ENCODE results near the gene VPS11. TPM values are rescaled to one million over a fixed set of nuclear protein-coding genes. Genes with fewer than 3 reads are reported as not detected.
A peak's percentile ranks its signal among the peaks of the same experiment; 100 is the strongest.
"Not testable (repeated sequence)": the region's sequence is repeated elsewhere in the genome, so short reads cannot be mapped to it uniquely, and the experiment has no call there.

The VPS11 gene
- total and polyA plus RNA-seq, 2 experiments from 2014 or later: 11.5 to 13.4 TPM

DNA sequence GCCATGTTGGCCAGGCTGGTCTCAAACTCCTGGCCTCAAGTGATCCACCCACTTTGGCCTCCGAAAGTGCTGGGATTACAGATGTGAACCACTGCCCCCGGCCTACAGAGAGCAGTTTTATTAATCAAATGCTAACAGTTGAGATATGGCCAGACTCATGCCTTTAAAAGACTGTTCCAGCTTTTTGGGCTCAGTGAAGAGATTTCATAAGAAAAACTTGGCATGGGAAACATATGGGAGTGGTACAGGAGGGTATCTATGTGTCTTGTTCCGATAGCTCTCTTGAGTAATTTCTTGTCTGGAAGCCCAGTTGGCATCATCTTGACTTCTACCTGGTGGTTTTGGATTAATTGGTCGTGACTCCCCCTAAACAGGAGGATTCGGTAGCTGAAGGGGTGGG, 28.7 kb upstream of the VPS11 start (continued):
- TF ChIP-seq EZH2phosphoT487 (IDR thresholded peaks at IDR 0.05; ENCODE audit: unreplicated experiment) (no peak), ZNF331 (CRISPR knock-in tag; IDR thresholded peaks at IDR 0.05; ENCODE audit: low read depth) (no peak), POLR2AphosphoS5 (IDR thresholded peaks at IDR 0.05; ENCODE audit: low read depth) (no peak), CREB1 (CRISPR knock-in tag; IDR thresholded peaks at IDR 0.05; ENCODE audit: low read depth) (no peak)

- not testable (repeated sequence) for H3K4me3 ChIP-seq; H3K4me3 Mint-ChIP-seq; H4K20me1 ChIP-seq (replicated peaks; ENCODE audit: insufficient read depth); H3K9me2 ChIP-seq (ENCODE audit: insufficient read depth); H3K79me2 ChIP-seq (replicated peaks; ENCODE audit: insufficient read depth); DNase-seq (ENCODE audit: low spot score); H3K27ac Mint-ChIP-seq; H3K27me3 Mint-ChIP-seq (ENCODE audit: insufficient read depth, low read depth, poor library complexity); H3F3A ChIP-seq (replicated peaks; ENCODE audit: low read depth); H3K36me3 Mint-ChIP-seq (ENCODE audit: low read depth); ATAC-seq; H3K36me3 ChIP-seq (ENCODE audit: insufficient read depth); H3K27me3 ChIP-seq (ENCODE audit: insufficient read depth); H3K4me2 ChIP-seq; H3K9me3 Mint-ChIP-seq
- H3K4me1 Mint-ChIP-seq: peaks cover 15% of the 10 kb centered on the region
- Histone ChIP-seq H3K4me1 (ENCODE audit: insufficient read depth) (peaks cover 19% of the 10 kb centered on the region), H3K27ac (ENCODE audit: low read depth) (peak overlapping the region; percentile 32; the same call in 1 of the 2 replicates), H2AFZ (peak overlapping the region; percentile 28)
These were observed 28.1 kb upstream of the VPS11 start for GRCh38 chr11:119039471-119039870.

- DNase-seq (ENCODE audit: low spot score) (no peak), ATAC-seq (no peak)
- no peak for TF ChIP-seq ETS1 (IDR thresholded peaks at IDR 0.05)
- no peak for TF ChIP-seq EZH2 (IDR thresholded peaks at IDR 0.05; ENCODE audit: low read depth, unreplicated experiment)
- Histone ChIP-seq H3K4me2 (no peak overlapping the region), H2AFZ (no peak overlapping the region), H4K20me1 (replicated peaks; ENCODE audit: insufficient read depth) (no peaks in the 10 kb centered on the region), H3K27ac (ENCODE audit: low read depth) (peak overlapping the region; percentile 66; the same call in 1 of the 2 replicates), H3K9me2 (ENCODE audit: insufficient read depth) (no peaks in the 10 kb centered on the region), H3F3A (replicated peaks; ENCODE audit: low read depth) (peaks cover 11% of the 10 kb centered on the region), H3K36me3 (ENCODE audit: insufficient read depth) (no peaks in the 10 kb centered on the region), H3K4me3 (no peak overlapping the region), H3K79me2 (replicated peaks; ENCODE audit: insufficient read depth) (no peaks in the 10 kb centered on the region), H3K27me3 (ENCODE audit: insufficient read depth) (no peaks in the 10 kb centered on the region), H3K4me1 (ENCODE audit: insufficient read depth) (peaks cover 32% of the 10 kb centered on the region)
- peaks cover 26% of the 10 kb centered on the region for H3K36me3 Mint-ChIP-seq (ENCODE audit: low read depth)
- no peak overlapping the region for H3K4me3 Mint-ChIP-seq
- H3K27ac Mint-ChIP-seq: peak overlapping the region; percentile 6; the same call in 1 of the 2 replicates
- peaks cover 3% of the 10 kb centered on the region for H3K27me3 Mint-ChIP-seq (ENCODE audit: insufficient read depth, low read depth, poor library complexity)
- H3K4me1 Mint-ChIP-seq: peaks cover 27% of the 10 kb centered on the region
- no peaks in the 10 kb centered on the region for H3K9me3 Mint-ChIP-seq
These were observed 25.6 kb upstream of the VPS11 start for GRCh38 chr11:119041821-119042514.

- peaks cover 32% of the 10 kb centered on the region for H3K4me1 ChIP-seq (ENCODE audit: insufficient read depth)
- H3K4me3 ChIP-seq: no peak overlapping the region
- peaks cover 36% of the 10 kb centered on the region for H3K36me3 Mint-ChIP-seq (ENCODE audit: low read depth)
- no peaks in the 10 kb centered on the region for H3K9me2 ChIP-seq (ENCODE audit: insufficient read depth)
- peaks cover 27% of the 10 kb centered on the region for H3K4me1 Mint-ChIP-seq
- H2AFZ ChIP-seq: no peak overlapping the region
- H3K4me3 Mint-ChIP-seq: no peak overlapping the region
- no peaks in the 10 kb centered on the region for H3K9me3 Mint-ChIP-seq
- DNase-seq (ENCODE audit: low spot score) (no peak), ATAC-seq (no peak)
- no peak overlapping the region for H3K4me2 ChIP-seq
- peaks cover 3% of the 10 kb centered on the region for H3K27me3 Mint-ChIP-seq (ENCODE audit: insufficient read depth, low read depth, poor library complexity)
- peaks cover 8% of the 10 kb centered on the region; the same call in 1 of the 2 replicates for H3K36me3 ChIP-seq (ENCODE audit: insufficient read depth)
- H3K79me2 ChIP-seq (replicated peaks; ENCODE audit: insufficient read depth): no peaks in the 10 kb centered on the region
- H3K27ac ChIP-seq (ENCODE audit: low read depth): no peak overlapping the region
- H4K20me1 ChIP-seq (replicated peaks; ENCODE audit: insufficient read depth): no peaks in the 10 kb centered on the region
- H3K27ac Mint-ChIP-seq: no peak overlapping the region
- TF ChIP-seq, protein P1, sequence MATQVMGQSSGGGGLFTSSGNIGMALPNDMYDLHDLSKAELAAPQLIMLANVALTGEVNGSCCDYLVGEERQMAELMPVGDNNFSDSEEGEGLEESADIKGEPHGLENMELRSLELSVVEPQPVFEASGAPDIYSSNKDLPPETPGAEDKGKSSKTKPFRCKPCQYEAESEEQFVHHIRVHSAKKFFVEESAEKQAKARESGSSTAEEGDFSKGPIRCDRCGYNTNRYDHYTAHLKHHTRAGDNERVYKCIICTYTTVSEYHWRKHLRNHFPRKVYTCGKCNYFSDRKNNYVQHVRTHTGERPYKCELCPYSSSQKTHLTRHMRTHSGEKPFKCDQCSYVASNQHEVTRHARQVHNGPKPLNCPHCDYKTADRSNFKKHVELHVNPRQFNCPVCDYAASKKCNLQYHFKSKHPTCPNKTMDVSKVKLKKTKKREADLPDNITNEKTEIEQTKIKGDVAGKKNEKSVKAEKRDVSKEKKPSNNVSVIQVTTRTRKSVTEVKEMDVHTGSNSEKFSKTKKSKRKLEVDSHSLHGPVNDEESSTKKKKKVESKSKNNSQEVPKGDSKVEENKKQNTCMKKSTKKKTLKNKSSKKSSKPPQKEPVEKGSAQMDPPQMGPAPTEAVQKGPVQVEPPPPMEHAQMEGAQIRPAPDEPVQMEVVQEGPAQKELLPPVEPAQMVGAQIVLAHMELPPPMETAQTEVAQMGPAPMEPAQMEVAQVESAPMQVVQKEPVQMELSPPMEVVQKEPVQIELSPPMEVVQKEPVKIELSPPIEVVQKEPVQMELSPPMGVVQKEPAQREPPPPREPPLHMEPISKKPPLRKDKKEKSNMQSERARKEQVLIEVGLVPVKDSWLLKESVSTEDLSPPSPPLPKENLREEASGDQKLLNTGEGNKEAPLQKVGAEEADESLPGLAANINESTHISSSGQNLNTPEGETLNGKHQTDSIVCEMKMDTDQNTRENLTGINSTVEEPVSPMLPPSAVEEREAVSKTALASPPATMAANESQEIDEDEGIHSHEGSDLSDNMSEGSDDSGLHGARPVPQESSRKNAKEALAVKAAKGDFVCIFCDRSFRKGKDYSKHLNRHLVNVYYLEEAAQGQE (IDR thresholded peaks at IDR 0.05; ENCODE audit: unreplicated experiment): no peak
- H3K27me3 ChIP-seq (ENCODE audit: insufficient read depth): no peaks in the 10 kb centered on the region
- peaks cover 11% of the 10 kb centered on the region for H3F3A ChIP-seq (replicated peaks; ENCODE audit: low read depth)
These were observed 24.7 kb upstream of the VPS11 start for GRCh38 chr11:119042927-119043326.

All from GM23338 (cell line).